Measurements from ENCODE around the gene RPL19. TPM values are rescaled to one million over a fixed set of nuclear protein-coding genes. Genes with fewer than 3 reads are reported as not detected.
A peak's percentile ranks its signal among the peaks of the same experiment; 100 is the strongest.
"Not testable (repeated sequence)": the region's sequence is repeated elsewhere in the genome, so short reads cannot be mapped to it uniquely, and the experiment has no call there.

Gene RPL19
- total RNA-seq, 1 experiment from 2014 or later = 2,922 TPM

- H3K4me1 ChIP-seq (ENCODE audit: low read length) = peaks cover 22% of the 10 kb centered on the region
Observed at GRCh38 chr17:39244600-39245570, 44.8 kb downstream of the RPL19 start.

GRCh38 chr17:39246274-39246673, 46.2 kb downstream of the RPL19 start:
- H3K4me1 ChIP-seq (ENCODE audit: low read length) = peaks cover 21% of the 10 kb centered on the region
- no peak overlapping the region for H3K4me3 ChIP-seq (ENCODE audit: low read length)
- DNase-seq = no peak
- no peak overlapping the region for H2AFZ ChIP-seq (ENCODE audit: low read length)
- H3K9me3 ChIP-seq (ENCODE audit: low read length) = no peaks in the 10 kb centered on the region
- H3K9ac ChIP-seq (ENCODE audit: low read length) = no peak overlapping the region
- H3K27me3 ChIP-seq (ENCODE audit: low read length) = no peaks in the 10 kb centered on the region
- H3K36me3 ChIP-seq (ENCODE audit: insufficient read depth, low read length) = no peaks in the 10 kb centered on the region
- no peaks in the 10 kb centered on the region for H3K79me2 ChIP-seq (ENCODE audit: low read length)
- no peaks in the 10 kb centered on the region for H3K9me2 ChIP-seq (replicated peaks; ENCODE audit: insufficient read depth, low read length)
- no peaks in the 10 kb centered on the region for H4K20me1 ChIP-seq (ENCODE audit: insufficient read depth, low read depth, low read length)
- no peak overlapping the region for H3K27ac ChIP-seq (ENCODE audit: low read length)
- no peak overlapping the region for H3K4me2 ChIP-seq (ENCODE audit: low read depth, low read length, poor library complexity, severe bottlenecking)

More at GRCh38 chr17:39244600-39245570, 44.8 kb downstream of the RPL19 start:
- no peak overlapping the region for H3K27ac ChIP-seq (ENCODE audit: low read length)
- H3K79me2 ChIP-seq (ENCODE audit: low read length) = no peaks in the 10 kb centered on the region
- H3K9ac ChIP-seq (ENCODE audit: low read length) = peak overlapping the region; percentile 48
- DNase-seq = peak; percentile 95
- H3K4me3 ChIP-seq (ENCODE audit: low read length) = peak overlapping the region; percentile 31; the same call in 1 of the 2 replicates
- no peak overlapping the region; the same call in 1 of the 2 replicates for H2AFZ ChIP-seq (ENCODE audit: low read length)
- no peaks in the 10 kb centered on the region for H3K27me3 ChIP-seq (ENCODE audit: low read length)
- peak overlapping the region; percentile 55 for H3K4me2 ChIP-seq (ENCODE audit: low read depth, low read length, poor library complexity, severe bottlenecking)
- H3K9me2 ChIP-seq (replicated peaks; ENCODE audit: insufficient read depth, low read length) = no peaks in the 10 kb centered on the region
- no peaks in the 10 kb centered on the region for H4K20me1 ChIP-seq (ENCODE audit: insufficient read depth, low read depth, low read length)
- no peaks in the 10 kb centered on the region for H3K36me3 ChIP-seq (ENCODE audit: insufficient read depth, low read length)
- H3K9me3 ChIP-seq (ENCODE audit: low read length) = no peaks in the 10 kb centered on the region

GRCh38 chr17:39250076-39250475, 50.0 kb downstream of the RPL19 start:
- H3K4me1 ChIP-seq (ENCODE audit: low read length); H2AFZ ChIP-seq (ENCODE audit: low read length); H3K9me2 ChIP-seq (replicated peaks; ENCODE audit: insufficient read depth, low read length); H3K79me2 ChIP-seq (ENCODE audit: low read length); H3K9me3 ChIP-seq (ENCODE audit: low read length); H3K9ac ChIP-seq (ENCODE audit: low read length); H3K27ac ChIP-seq (ENCODE audit: low read length); H3K4me3 ChIP-seq (ENCODE audit: low read length); H3K27me3 ChIP-seq (ENCODE audit: low read length); H3K4me2 ChIP-seq (ENCODE audit: low read depth, low read length, poor library complexity, severe bottlenecking); DNase-seq; H3K36me3 ChIP-seq (ENCODE audit: insufficient read depth, low read length); H4K20me1 ChIP-seq (ENCODE audit: insufficient read depth, low read depth, low read length): not testable (repeated sequence)

- no peak overlapping the region for H3K4me3 ChIP-seq (ENCODE audit: low read length)
- H3K9ac ChIP-seq (ENCODE audit: low read length) = no peak overlapping the region
- H3K79me2 ChIP-seq (ENCODE audit: low read length) = no peaks in the 10 kb centered on the region
- H4K20me1 ChIP-seq (ENCODE audit: insufficient read depth, low read depth, low read length) = no peaks in the 10 kb centered on the region
- H3K36me3 ChIP-seq (ENCODE audit: insufficient read depth, low read length) = peaks cover 8% of the 10 kb centered on the region; the same call in 1 of the 2 replicates
- H3K9me2 ChIP-seq (replicated peaks; ENCODE audit: insufficient read depth, low read length) = no peaks in the 10 kb centered on the region
- no peaks in the 10 kb centered on the region for H3K9me3 ChIP-seq (ENCODE audit: low read length)
- no peak for DNase-seq
- no peaks in the 10 kb centered on the region for H3K27me3 ChIP-seq (ENCODE audit: low read length)
- H2AFZ ChIP-seq (ENCODE audit: low read length) = no peak overlapping the region
- H3K4me2 ChIP-seq (ENCODE audit: low read depth, low read length, poor library complexity, severe bottlenecking) = no peak overlapping the region
- no peaks in the 10 kb centered on the region for H3K4me1 ChIP-seq (ENCODE audit: low read length)
- H3K27ac ChIP-seq (ENCODE audit: low read length) = no peak overlapping the region
Observed at GRCh38 chr17:39251997-39252396, 51.9 kb downstream of the RPL19 start.

GRCh38 chr17:39252788-39253460, 52.8 kb downstream of the RPL19 start:
- no peaks in the 10 kb centered on the region for H3K27me3 ChIP-seq (ENCODE audit: low read length)
- no peaks in the 10 kb centered on the region for H3K9me3 ChIP-seq (ENCODE audit: low read length)
- no peaks in the 10 kb centered on the region for H3K79me2 ChIP-seq (ENCODE audit: low read length)
- H2AFZ ChIP-seq (ENCODE audit: low read length) = no peak overlapping the region
- peaks cover 8% of the 10 kb centered on the region; the same call in 1 of the 2 replicates for H3K36me3 ChIP-seq (ENCODE audit: insufficient read depth, low read length)
- H3K27ac ChIP-seq (ENCODE audit: low read length) = no peak overlapping the region
- no peak overlapping the region for H3K4me3 ChIP-seq (ENCODE audit: low read length)
- no peak overlapping the region for H3K4me2 ChIP-seq (ENCODE audit: low read depth, low read length, poor library complexity, severe bottlenecking)
- no peaks in the 10 kb centered on the region for H3K9me2 ChIP-seq (replicated peaks; ENCODE audit: insufficient read depth, low read length)
- no peaks in the 10 kb centered on the region for H4K20me1 ChIP-seq (ENCODE audit: insufficient read depth, low read depth, low read length)
- DNase-seq = no peak
- H3K9ac ChIP-seq (ENCODE audit: low read length) = no peak overlapping the region
- H3K4me1 ChIP-seq (ENCODE audit: low read length) = no peaks in the 10 kb centered on the region

Other genes starting within 250 kb of the RPL19 start
- not detected in 2 replicates for gene FBXO47, start 232.9 kb upstream of the RPL19 start, total RNA-seq (2014; rRNA removed; shearing (Covaris generic); ENCODE audit: low replicate concordance)
- gene PLXDC1, start 48.6 kb upstream of the RPL19 start, total RNA-seq (2014; rRNA removed; shearing (Covaris generic); ENCODE audit: low replicate concordance) = not detected in 2 replicates
- gene ARL5C, start 34.1 kb upstream of the RPL19 start, total RNA-seq (2014; rRNA removed; shearing (Covaris generic); ENCODE audit: low replicate concordance) = not detected in 2 replicates
- gene CACNB1, start 2.6 kb upstream of the RPL19 start, total RNA-seq (2014; rRNA removed; shearing (Covaris generic); ENCODE audit: low replicate concordance) = 9.1 and 13.6 TPM in 2 replicates
- not detected in 2 replicates for gene STAC2, start 25.7 kb downstream of the RPL19 start, total RNA-seq (2014; rRNA removed; shearing (Covaris generic); ENCODE audit: low replicate concordance)
- gene FBXL20, start 201.3 kb downstream of the RPL19 start, total RNA-seq (2014; rRNA removed; shearing (Covaris generic); ENCODE audit: low replicate concordance) = 14.3 and 27.0 TPM in 2 replicates